NB4 (cell line): ENCODE data around the gene CD300LG.

Experiments used
- MYC ChIP-seq: IDR thresholded peaks from 2 replicates; pipeline ENCODE4 v1.6.1; 2011; ENCODE audit warnings: low read depth, low read length
- POLR2A ChIP-seq: IDR thresholded peaks from 2 replicates; pipeline ENCODE4 v1.6.1; 2011; ENCODE audit warnings: mild to moderate bottlenecking; ENCODE audit not compliant: insufficient read length; ENCODE audit errors: extremely low read depth
- TF ChIP-seq, protein P1 (sequence below): IDR thresholded peaks from one replicate; pipeline ENCODE4 v1.5.1; 2012; ENCODE audit warnings: low read depth, low read length
- TF ChIP-seq, protein P2 (sequence below): IDR thresholded peaks from 2 replicates; pipeline ENCODE4 v1.6.1; 2011; ENCODE audit warnings: low read depth, low read length

DNA sequence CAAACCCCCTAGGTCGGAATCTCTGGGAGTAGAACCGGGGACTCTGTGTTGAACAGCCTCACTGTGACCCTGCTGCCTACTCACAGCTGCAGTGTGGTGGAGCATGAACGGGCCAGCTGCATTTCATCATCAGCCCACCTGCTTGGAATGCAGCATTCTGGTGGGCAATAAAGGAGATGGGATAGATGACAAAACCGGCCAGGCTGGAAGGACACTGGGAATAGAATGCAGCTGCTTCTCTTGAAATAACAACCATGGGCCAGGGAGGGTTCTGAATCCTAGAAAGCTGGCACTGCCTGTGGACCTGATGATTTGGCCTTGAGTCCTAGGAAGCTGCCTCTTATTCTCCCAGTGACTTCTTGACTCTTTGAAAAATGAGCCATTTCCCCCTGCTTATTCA, 43.2 kb upstream of the CD300LG start:
- TF ChIP-seq POLR2A: no peak
- TF ChIP-seq, protein P1, sequence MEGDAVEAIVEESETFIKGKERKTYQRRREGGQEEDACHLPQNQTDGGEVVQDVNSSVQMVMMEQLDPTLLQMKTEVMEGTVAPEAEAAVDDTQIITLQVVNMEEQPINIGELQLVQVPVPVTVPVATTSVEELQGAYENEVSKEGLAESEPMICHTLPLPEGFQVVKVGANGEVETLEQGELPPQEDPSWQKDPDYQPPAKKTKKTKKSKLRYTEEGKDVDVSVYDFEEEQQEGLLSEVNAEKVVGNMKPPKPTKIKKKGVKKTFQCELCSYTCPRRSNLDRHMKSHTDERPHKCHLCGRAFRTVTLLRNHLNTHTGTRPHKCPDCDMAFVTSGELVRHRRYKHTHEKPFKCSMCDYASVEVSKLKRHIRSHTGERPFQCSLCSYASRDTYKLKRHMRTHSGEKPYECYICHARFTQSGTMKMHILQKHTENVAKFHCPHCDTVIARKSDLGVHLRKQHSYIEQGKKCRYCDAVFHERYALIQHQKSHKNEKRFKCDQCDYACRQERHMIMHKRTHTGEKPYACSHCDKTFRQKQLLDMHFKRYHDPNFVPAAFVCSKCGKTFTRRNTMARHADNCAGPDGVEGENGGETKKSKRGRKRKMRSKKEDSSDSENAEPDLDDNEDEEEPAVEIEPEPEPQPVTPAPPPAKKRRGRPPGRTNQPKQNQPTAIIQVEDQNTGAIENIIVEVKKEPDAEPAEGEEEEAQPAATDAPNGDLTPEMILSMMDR: no peak
- TF ChIP-seq MYC: no peak
- TF ChIP-seq, protein P2, sequence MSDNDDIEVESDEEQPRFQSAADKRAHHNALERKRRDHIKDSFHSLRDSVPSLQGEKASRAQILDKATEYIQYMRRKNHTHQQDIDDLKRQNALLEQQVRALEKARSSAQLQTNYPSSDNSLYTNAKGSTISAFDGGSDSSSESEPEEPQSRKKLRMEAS: no peak
